IMR-90 (cell line): ENCODE measurements around the gene RSBN1L. TPM values are rescaled to one million over a fixed set of nuclear protein-coding genes. Genes with fewer than 3 reads are reported as not detected.

Experiments used
- ATAC-seq: fragments of 200-7000 bp; cut with Tn5 transposase; 2 replicates; pipeline ENCODE4 v1.9.1; 2020; ENCODE audit warnings: low read depth, mild to moderate bottlenecking, moderate library complexity
- BruUV-seq: library from RNA; stranded (reverse); fragments of 400-500 nt; replicated peaks from 2 replicates; lab custom pipeline; 2021; lab: Mats Ljungman, UMichigan
- CTCF ChIA-PET: fragments of 300-600 bp; formaldehyde crosslinking; extraction: SDS; loops from one replicate; lab custom pipeline; 2021; ENCODE audit warnings: antibody characterized with exemption; lab: Yijun Ruan, JAX
- POLR2A ChIA-PET: fragments of 300-600 bp; sonication (Branson Sonifier 250); formaldehyde crosslinking; loops from one replicate; lab custom pipeline; 2022; ENCODE audit warnings: antibody characterized with exemption; ENCODE audit not compliant: unreplicated experiment; lab: Charles Lee
- DNase-seq: peaks from one replicate; pipeline ENCODE4 v3.0.0; 2013
- H2AFZ ChIP-seq: replicated peaks from 2 replicates; pipeline ENCODE3; 2013; ENCODE audit warnings: low read length, mild to moderate bottlenecking; ENCODE audit not compliant: poor library complexity
- H2AK5ac ChIP-seq: 2 replicates; pipeline ENCODE4 v1.6.1; 2013; ENCODE audit warnings: low read depth, low read length, inconsistent platforms
- H2AK9ac ChIP-seq: replicated peaks from 2 replicates; pipeline ENCODE3; 2013; ENCODE audit warnings: mild to moderate bottlenecking, low read depth, low read length, moderate library complexity; ENCODE audit not compliant: poor library complexity
- H2BK120ac ChIP-seq: 2 replicates; pipeline ENCODE4 v1.6.1; 2013; ENCODE audit warnings: low read depth, low read length, inconsistent platforms
- H2BK15ac ChIP-seq: 3 replicates; pipeline ENCODE4 v1.6.1; 2013; ENCODE audit warnings: low read depth, low read length, inconsistent platforms
- H2BK20ac ChIP-seq: 2 replicates; pipeline ENCODE4 v1.6.1; 2013; ENCODE audit warnings: low read depth, mild to moderate bottlenecking, inconsistent platforms, low read length, moderate library complexity
- H2BK5ac ChIP-seq: 2 replicates; pipeline ENCODE4 v1.6.1; 2013; ENCODE audit warnings: mild to moderate bottlenecking, low read depth, low read length, inconsistent platforms; ENCODE audit not compliant: poor library complexity, severe bottlenecking
- H3K14ac ChIP-seq: replicated peaks from 2 replicates; pipeline ENCODE4 v1.6.1; 2013; ENCODE audit warnings: low read depth, low read length, inconsistent platforms
- H3K18ac ChIP-seq: 2 replicates; pipeline ENCODE4 v1.6.1; 2013; ENCODE audit warnings: low read depth, low read length, control low read depth
- H3K23ac ChIP-seq: 2 replicates; pipeline ENCODE4 v1.6.1; 2013; ENCODE audit warnings: low read depth, low read length, inconsistent platforms
- H3K27ac ChIP-seq: 2 replicates; pipeline ENCODE4 v1.5.1; 2013; ENCODE audit warnings: mild to moderate bottlenecking, control low read depth, low read length; ENCODE audit not compliant: insufficient read depth
- H3K27me3 ChIP-seq: 2 replicates; pipeline ENCODE4 v1.6.1; 2013; ENCODE audit warnings: low read length; ENCODE audit not compliant: control insufficient read depth, insufficient read depth
- H3K36me3 ChIP-seq: 2 replicates; pipeline ENCODE4 v1.6.1; 2013; ENCODE audit warnings: low read length, mixed read lengths; ENCODE audit not compliant: control insufficient read depth, insufficient read depth
- H3K4ac ChIP-seq: 2 replicates; pipeline ENCODE4 v1.6.1; 2013; ENCODE audit warnings: low read depth, low read length, inconsistent platforms
- H3K4me1 ChIP-seq: 2 replicates; pipeline ENCODE4 v1.6.1; 2013; ENCODE audit warnings: low read length, mixed read lengths; ENCODE audit not compliant: control insufficient read depth, insufficient read depth
- H3K4me2 ChIP-seq: 2 replicates; pipeline ENCODE4 v1.6.1; 2013; ENCODE audit warnings: low read depth, mild to moderate bottlenecking, control low read depth, low read length, moderate library complexity
- H3K4me3 ChIP-seq: 2 replicates; pipeline ENCODE4 v1.5.1; 2013; ENCODE audit warnings: low read depth, mild to moderate bottlenecking, control low read depth, low read length, moderate library complexity; ENCODE audit not compliant: insufficient read depth
- H3K56ac ChIP-seq: 2 replicates; pipeline ENCODE4 v1.6.1; 2013; ENCODE audit warnings: low read length, inconsistent platforms; ENCODE audit not compliant: insufficient read depth; ENCODE audit errors: extremely low read depth
- H3K79me1 ChIP-seq, 2 experiments: 2 replicates each; pipeline ENCODE4 v1.6.1; 2013; ENCODE audit warnings: low read length in 2 of 2, inconsistent platforms in 1 of 2, low read depth in 1 of 2
- H3K9ac ChIP-seq: 2 replicates; pipeline ENCODE4 v1.6.1; 2013; ENCODE audit warnings: low read depth, low read length, control low read depth
- H3K9me1 ChIP-seq: 2 replicates; pipeline ENCODE4 v1.6.1; 2013; ENCODE audit warnings: low read length, inconsistent platforms; ENCODE audit not compliant: insufficient read depth
- H3K9me3 ChIP-seq: 2 replicates; pipeline ENCODE4 v1.6.1; 2013; ENCODE audit warnings: low read length; ENCODE audit not compliant: control insufficient read depth, insufficient read depth
- H4K20me1 ChIP-seq: 2 replicates; pipeline ENCODE4 v1.6.1; 2013; ENCODE audit warnings: low read length, inconsistent platforms; ENCODE audit not compliant: insufficient read depth
- H4K5ac ChIP-seq: 2 replicates; pipeline ENCODE4 v1.6.1; 2013; ENCODE audit warnings: mild to moderate bottlenecking, low read depth, low read length, control low read depth
- H4K8ac ChIP-seq, 2 experiments: 2 replicates each; pipeline ENCODE4 v1.6.1; 2013; ENCODE audit warnings: low read depth in 2 of 2, low read length in 2 of 2, control low read depth in 1 of 2, inconsistent platforms in 1 of 2
- H4K91ac ChIP-seq: 2 replicates; pipeline ENCODE4 v1.6.1; 2013; ENCODE audit warnings: low read depth, low read length, inconsistent platforms; ENCODE audit not compliant: insufficient read depth
- ELK1 ChIP-seq: fragments of 150-350 bp; IDR thresholded peaks from 2 replicates; pipeline ENCODE4 v1.6.1; 2016; ENCODE audit warnings: low read depth, mild to moderate bottlenecking, low read length, moderate library complexity, borderline replicate concordance
- FOS ChIP-seq: fragments of 150-350 bp; IDR thresholded peaks from 2 replicates; pipeline ENCODE4 v1.6.1; 2016; ENCODE audit warnings: low read depth, low read length
- MAFK ChIP-seq: IDR thresholded peaks from 2 replicates; pipeline ENCODE4 v1.6.1; 2012; ENCODE audit warnings: low read depth, low read length, improper control_type of control experiment
- MAZ ChIP-seq: IDR thresholded peaks from 2 replicates; pipeline ENCODE4 v1.6.1; 2012; ENCODE audit warnings: low read depth, mild to moderate bottlenecking, low read length, improper control_type of control experiment, moderate library complexity, borderline replicate concordance
- MXI1 ChIP-seq: IDR thresholded peaks from 2 replicates; pipeline ENCODE4 v1.6.1; 2012; ENCODE audit warnings: low read depth, mild to moderate bottlenecking, low read length, moderate library complexity, borderline replicate concordance
- RAD21 ChIP-seq: IDR thresholded peaks from 2 replicates; pipeline ENCODE4 v1.6.1; 2012; ENCODE audit warnings: low read length, improper control_type of control experiment
- WGBS, 2 experiments: methylation state at CpG; one replicate each; pipeline versions ENCODE4 v1.1.5 to v1.1.7; 2013; ENCODE audit warnings: missing lambda C conversion rate in 2 of 2; ENCODE audit not compliant: insufficient read length in 1 of 2; ENCODE audit errors: extremely low coverage in 2 of 2; 5-methylcytosine and 5-hydroxymethylcytosine counted together
- dilution Hi-C: fragments of 300-500 bp; cut with HindIII; formaldehyde crosslinking; loops from one replicate; pipeline ENCODE4 v1.14.3; 2018; ENCODE audit warnings: low sequenced_read_pairs; ENCODE audit not compliant: unreplicated experiment
- in situ Hi-C: fragments of 300-500 bp; cut with MboI; formaldehyde crosslinking; loops from 3 replicates; pipeline ENCODE4 v1.14.3; 2019; ENCODE audit warnings: low sequenced_read_pairs, inconsistent platforms, mixed read lengths
- intact Hi-C: fragments of 100-400 bp; cut with micrococcal nuclease; formaldehyde crosslinking; loops from 2 replicates; pipeline ENCODE4 v1.10.0; 2022
- polyA plus RNA-seq, 3 experiments: library from polyadenylated mRNA; depleted of rRNA; stranded (reverse); fragments of >200 nt; gene quantifications; 2 replicates each; pipeline ENCODE4 v1.2.3, GENCODE V29; 2012; ENCODE audit warnings: low replicate concordance in 1 of 3
- total RNA-seq: library from RNA; depleted of rRNA; stranded (reverse); fragments of >200 nt; gene quantifications from 2 replicates; pipeline ENCODE4 v1.2.3, GENCODE V29; 2012

RSBN1L gene
- total and polyA plus RNA-seq, 2 of the 4 experiments (the other 2 are of a cell fraction) = 7.8 to 14.7 TPM

GRCh38 chr7:77766801-77767605 lies 70.7 kb downstream of the RSBN1L start:
- BruUV-seq = no TSS peak
- H3K9me3 ChIP-seq = no peaks in the 10 kb centered on the region
- no peak overlapping the region for H3K27ac ChIP-seq
- no peak overlapping the region for H3K18ac ChIP-seq
- intact Hi-C loops = no loop called here
- H4K91ac ChIP-seq = no peak overlapping the region
- no peak overlapping the region for H2BK20ac ChIP-seq
- no peak overlapping the region for H3K23ac ChIP-seq
- H3K9me1 ChIP-seq = peaks cover 6% of the 10 kb centered on the region
- ChIA-PET CTCF (no interaction called here), POLR2A (interaction anchor here (0.7 kb wide), 1 partner anchor 145 kb away, joined by 11 read pairs; no protein-coding TSS in a partner anchor)
- no peak overlapping the region for H3K56ac ChIP-seq
- DNase-seq (no peak), ATAC-seq (no peak)
- TF ChIP-seq MAFK (no peak), RAD21 (no peak), MXI1 (no peak), MAZ (no peak), ELK1 (no peak), FOS (no peak)
- no CpG with 5 or more reads among the region's 6 CpGs for WGBS, 2 experiments
- no peak overlapping the region for H2BK5ac ChIP-seq
- H2BK120ac ChIP-seq = no peak overlapping the region
- H2AK5ac ChIP-seq = no peak overlapping the region; the same call in 1 of the 2 replicates
- dilution Hi-C loops = no loop called here
- peaks cover 15 to 45% of the 10 kb centered on the region in 2 experiments for H3K79me1 ChIP-seq
- H4K20me1 ChIP-seq = 0 out of 2 replicates have a peak, but pooled peaks cover 7% of the 10 kb centered on the region
- in situ Hi-C loops = no loop called here
- H4K5ac ChIP-seq = no peak overlapping the region
- H3K14ac ChIP-seq = no peak overlapping the region; the same call in 1 of the 2 replicates
- H3K4me3 ChIP-seq = no peak overlapping the region
- H2AK9ac ChIP-seq = no peak overlapping the region
- no peak overlapping the region for H2AFZ ChIP-seq
- H3K36me3 ChIP-seq = peaks cover 3% of the 10 kb centered on the region
- no peaks in the 10 kb centered on the region for H3K27me3 ChIP-seq
- H2BK15ac ChIP-seq = no peak overlapping the region
- H3K9ac ChIP-seq = no peak overlapping the region
- H3K4ac ChIP-seq = peak overlapping the region; percentile 38; the same call in 1 of the 2 replicates
- no peak overlapping the region for H4K8ac ChIP-seq
- peaks cover 2% of the 10 kb centered on the region for H3K4me1 ChIP-seq
- no peak overlapping the region for H3K4me2 ChIP-seq
